ENCODE data around the gene ZMYND8.
A peak's percentile ranks its signal among the peaks of the same experiment; 100 is the strongest.

The ZMYND8 gene

GRCh38 chr20:47355489-47356219 is 845 bp downstream of the ZMYND8 start:
- no peak for TF ChIP-seq JUND (IDR thresholded peaks at IDR 0.05; ENCODE audit: low read depth)
- in situ Hi-C loops (cut with HindIII; ENCODE audit: low pct_unique_long_range_greater_than_20kb, low sequenced_read_pairs), result no loop called here
- no peak for DNase-seq (ENCODE audit: low read depth in 1 of 2, low spot score in 1 of 2)

- TF ChIP-seq JUND (IDR thresholded peaks at IDR 0.05; ENCODE audit: low read depth), result no peak
- in situ Hi-C loops (cut with HindIII; ENCODE audit: low pct_unique_long_range_greater_than_20kb, low sequenced_read_pairs), result no loop called here
- DNase-seq (ENCODE audit: low read depth in 1 of 2, low spot score in 1 of 2), result no peak
Observed at GRCh38 chr20:47354714-47355488, 1.6 kb downstream of the ZMYND8 start.

GRCh38 chr20:47354464-47354713 is 2.1 kb downstream of the ZMYND8 start:
- DNase-seq (ENCODE audit: low read depth in 1 of 2, low spot score in 1 of 2), result no peak
- in situ Hi-C loops (cut with HindIII; ENCODE audit: low pct_unique_long_range_greater_than_20kb, low sequenced_read_pairs), result no loop called here
- no peak for TF ChIP-seq JUND (IDR thresholded peaks at IDR 0.05; ENCODE audit: low read depth)

- TF ChIP-seq JUND (IDR thresholded peaks at IDR 0.05; ENCODE audit: low read depth), result no peak
- in situ Hi-C loops (cut with HindIII; ENCODE audit: low pct_unique_long_range_greater_than_20kb, low sequenced_read_pairs), result no loop called here
- DNase-seq (ENCODE audit: low read depth in 1 of 2, low spot score in 1 of 2), result no peak
Observed at GRCh38 chr20:47353692-47354463, 2.6 kb downstream of the ZMYND8 start.

- TF ChIP-seq JUND (IDR thresholded peaks at IDR 0.05; ENCODE audit: low read depth), result no peak
- no peak for DNase-seq (ENCODE audit: low read depth in 1 of 2, low spot score in 1 of 2)
- in situ Hi-C loops (cut with HindIII; ENCODE audit: low pct_unique_long_range_greater_than_20kb, low sequenced_read_pairs), result no loop called here
Observed at GRCh38 chr20:47353239-47353691, 3.2 kb downstream of the ZMYND8 start.

GRCh38 chr20:47352332-47353238 is 3.9 kb downstream of the ZMYND8 start:
- no peak for TF ChIP-seq JUND (IDR thresholded peaks at IDR 0.05; ENCODE audit: low read depth)
- DNase-seq (ENCODE audit: low read depth in 1 of 2, low spot score in 1 of 2), result peak in 1 of 2 experiments; percentile 60
- in situ Hi-C loops (cut with HindIII; ENCODE audit: low pct_unique_long_range_greater_than_20kb, low sequenced_read_pairs), result no loop called here

GRCh38 chr20:47351643-47352331 is 4.7 kb downstream of the ZMYND8 start:
- in situ Hi-C loops (cut with HindIII; ENCODE audit: low pct_unique_long_range_greater_than_20kb, low sequenced_read_pairs), result no loop called here
- peak in 1 of 2 experiments; percentile 56 for DNase-seq (ENCODE audit: low read depth in 1 of 2, low spot score in 1 of 2)
- no peak for TF ChIP-seq JUND (IDR thresholded peaks at IDR 0.05; ENCODE audit: low read depth)

GRCh38 chr20:47350691-47351545 is 5.6 kb downstream of the ZMYND8 start:
- no peak for DNase-seq (ENCODE audit: low read depth in 1 of 2, low spot score in 1 of 2)
- in situ Hi-C loops (cut with HindIII; ENCODE audit: low pct_unique_long_range_greater_than_20kb, low sequenced_read_pairs), result no loop called here
- TF ChIP-seq JUND (IDR thresholded peaks at IDR 0.05; ENCODE audit: low read depth), result no peak

- in situ Hi-C loops (cut with HindIII; ENCODE audit: low pct_unique_long_range_greater_than_20kb, low sequenced_read_pairs), result no loop called here
- DNase-seq (ENCODE audit: low read depth in 1 of 2, low spot score in 1 of 2), result no peak
- TF ChIP-seq JUND (IDR thresholded peaks at IDR 0.05; ENCODE audit: low read depth), result no peak
Observed at GRCh38 chr20:47350181-47350550, 6.3 kb downstream of the ZMYND8 start.

GRCh38 chr20:47349365-47350180 is 6.9 kb downstream of the ZMYND8 start:
- DNase-seq (ENCODE audit: low read depth in 1 of 2, low spot score in 1 of 2), result no peak
- in situ Hi-C loops (cut with HindIII; ENCODE audit: low pct_unique_long_range_greater_than_20kb, low sequenced_read_pairs), result no loop called here
- no peak for TF ChIP-seq JUND (IDR thresholded peaks at IDR 0.05; ENCODE audit: low read depth)
